ENCODE results near the gene LCN10.

DNA sequence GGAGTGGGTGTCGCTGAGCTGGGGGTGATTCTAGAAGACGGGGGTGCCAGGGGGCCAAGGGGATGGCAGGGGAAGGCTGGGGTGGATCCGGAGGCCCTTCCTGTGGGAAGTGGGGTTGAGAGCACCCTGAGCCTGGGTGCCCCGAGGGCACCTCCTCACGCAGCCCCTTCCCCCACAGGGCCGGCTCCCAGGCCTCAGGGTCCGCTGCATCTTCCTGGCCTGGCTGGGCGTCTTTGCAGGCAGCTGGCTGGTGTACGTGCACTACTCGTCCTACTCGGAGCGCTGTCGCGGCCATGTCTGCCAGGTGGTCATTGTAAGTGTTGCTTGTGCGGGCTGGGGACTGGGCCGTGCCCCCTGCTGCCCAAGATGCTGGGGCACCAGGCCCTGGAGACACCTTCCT, 25.3 kb downstream of the LCN10 start:
- no peak for TF ChIP-seq EZH2phosphoT487 (IDR thresholded peaks at IDR 0.05)
- TF ChIP-seq, protein P1, sequence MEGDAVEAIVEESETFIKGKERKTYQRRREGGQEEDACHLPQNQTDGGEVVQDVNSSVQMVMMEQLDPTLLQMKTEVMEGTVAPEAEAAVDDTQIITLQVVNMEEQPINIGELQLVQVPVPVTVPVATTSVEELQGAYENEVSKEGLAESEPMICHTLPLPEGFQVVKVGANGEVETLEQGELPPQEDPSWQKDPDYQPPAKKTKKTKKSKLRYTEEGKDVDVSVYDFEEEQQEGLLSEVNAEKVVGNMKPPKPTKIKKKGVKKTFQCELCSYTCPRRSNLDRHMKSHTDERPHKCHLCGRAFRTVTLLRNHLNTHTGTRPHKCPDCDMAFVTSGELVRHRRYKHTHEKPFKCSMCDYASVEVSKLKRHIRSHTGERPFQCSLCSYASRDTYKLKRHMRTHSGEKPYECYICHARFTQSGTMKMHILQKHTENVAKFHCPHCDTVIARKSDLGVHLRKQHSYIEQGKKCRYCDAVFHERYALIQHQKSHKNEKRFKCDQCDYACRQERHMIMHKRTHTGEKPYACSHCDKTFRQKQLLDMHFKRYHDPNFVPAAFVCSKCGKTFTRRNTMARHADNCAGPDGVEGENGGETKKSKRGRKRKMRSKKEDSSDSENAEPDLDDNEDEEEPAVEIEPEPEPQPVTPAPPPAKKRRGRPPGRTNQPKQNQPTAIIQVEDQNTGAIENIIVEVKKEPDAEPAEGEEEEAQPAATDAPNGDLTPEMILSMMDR (IDR thresholded peaks at IDR 0.05) = no peak
